ENCODE results near the gene TMEM178B.

GRCh38 chr7:141444961-141445360, 371.1 kb downstream of the TMEM178B start:
- TF ChIP-seq CTCF (IDR thresholded peaks at IDR 0.05) (no peak), POLR2A (IDR thresholded peaks at IDR 0.05) (no peak)

Data from ovary (tissue), 3 donors.